HEK293 (cell line): Measurements from ENCODE around the gene SLC2A11.
A peak's percentile ranks its signal among the peaks of the same experiment; 100 is the strongest.

Experiments used
- CTCF ChIA-PET: fragments of 350-600 bp; formaldehyde crosslinking; extraction: SDS; loops from one replicate; lab custom pipeline; 2021; ENCODE audit warnings: antibody characterized with exemption; lab: Yijun Ruan, JAX
- POLR2A ChIA-PET: fragments of 300-600 bp; formaldehyde crosslinking; extraction: SDS; loops from one replicate; lab custom pipeline; 2020; ENCODE audit warnings: antibody characterized with exemption, inconsistent platforms; lab: Yijun Ruan, JAX
- H3K27ac ChIP-seq: fragments of 200-500 bp; sonication (Bioruptor generic); 2 replicates; pipeline ENCODE4 v1.5.1; 2014; ENCODE audit warnings: low read depth, low read length, control low read depth, inconsistent platforms; ENCODE audit errors: extremely low read depth
- H3K36me3 ChIP-seq, 2 experiments: fragments of 200-500 bp in 1 of 2; sonication (Bioruptor generic) in 1 of 2; 1 replicate in 1 of 2; 2 replicates in 1 of 2; pipeline ENCODE4 v1.5.1; 2014 to 2017; ENCODE audit warnings: inconsistent platforms in 2 of 2, low read length in 2 of 2; ENCODE audit not compliant: control insufficient read depth in 2 of 2, insufficient read depth in 1 of 2
- H3K4me1 ChIP-seq: fragments of 200-500 bp; sonication (Bioruptor generic); 2 replicates; pipeline ENCODE4 v1.5.1; 2014; ENCODE audit warnings: mild to moderate bottlenecking, low read length, inconsistent platforms; ENCODE audit not compliant: control insufficient read depth, insufficient read depth
- H3K4me3 ChIP-seq: 2 replicates; pipeline ENCODE4 v1.5.1; 2011; ENCODE audit warnings: low read depth, mild to moderate bottlenecking, control low read depth, low read length, moderate library complexity
- H3K9me3 ChIP-seq: fragments of 200-500 bp; sonication (Bioruptor generic); 2 replicates; pipeline ENCODE4 v1.5.1; 2014; ENCODE audit warnings: low read depth, low read length, inconsistent platforms; ENCODE audit not compliant: control insufficient read depth, insufficient read depth
- AEBP2 ChIP-seq: fragments of 450-650 bp; formaldehyde crosslinking; IDR thresholded peaks from 2 replicates; pipeline ENCODE4 v1.5.1; 2016; ENCODE audit warnings: missing biosample characterization, missing genetic modification characterization, borderline replicate concordance
- GFI1B ChIP-seq: fragments of 450-650 bp; formaldehyde crosslinking; IDR thresholded peaks from 2 replicates; pipeline ENCODE4 v1.5.1; 2016; ENCODE audit warnings: missing biosample characterization, missing genetic modification characterization
- PATZ1 ChIP-seq: fragments of 450-650 bp; formaldehyde crosslinking; IDR thresholded peaks from 2 replicates; pipeline ENCODE4 v1.5.1; 2016; ENCODE audit warnings: missing biosample characterization, missing genetic modification characterization
- REST ChIP-seq: fragments of 450-650 bp; formaldehyde crosslinking; IDR thresholded peaks from 2 replicates; pipeline ENCODE4 v1.5.1; 2016; ENCODE audit warnings: missing biosample characterization, missing genetic modification characterization
- SALL2 ChIP-seq: fragments of 450-650 bp; formaldehyde crosslinking; IDR thresholded peaks from 2 replicates; pipeline ENCODE4 v1.5.0; 2017; ENCODE audit warnings: missing biosample characterization, mild to moderate bottlenecking, missing genetic modification characterization, borderline replicate concordance
- SETDB1 ChIP-seq: IDR thresholded peaks from one replicate; pipeline ENCODE4 v1.6.1; 2017; ENCODE audit warnings: mild to moderate bottlenecking, low read length, moderate library complexity, mixed read lengths; ENCODE audit not compliant: insufficient read length
- YY1 ChIP-seq: fragments of 450-650 bp; formaldehyde crosslinking; IDR thresholded peaks from 2 replicates; pipeline ENCODE4 v1.5.1; 2018; ENCODE audit warnings: missing biosample characterization, missing genetic modification characterization
- ZNF112 ChIP-seq: fragments of 450-650 bp; formaldehyde crosslinking; IDR thresholded peaks from 2 replicates; pipeline ENCODE4 v1.5.0; 2017; ENCODE audit warnings: missing biosample characterization, missing genetic modification characterization
- ZNF18 ChIP-seq: fragments of 450-650 bp; formaldehyde crosslinking; IDR thresholded peaks from 2 replicates; pipeline ENCODE4 v1.5.1; 2016; ENCODE audit warnings: missing biosample characterization, missing genetic modification characterization
- ZNF239 ChIP-seq: fragments of 450-650 bp; formaldehyde crosslinking; IDR thresholded peaks from 2 replicates; pipeline ENCODE4 v1.5.1; 2016; ENCODE audit warnings: missing biosample characterization, missing genetic modification characterization
- ZNF292 ChIP-seq: fragments of 450-650 bp; formaldehyde crosslinking; IDR thresholded peaks from 2 replicates; pipeline ENCODE4 v1.5.1; 2016; ENCODE audit warnings: low read depth, missing biosample characterization, missing genetic modification characterization, borderline replicate concordance
- ZNF311 ChIP-seq: fragments of 450-650 bp; formaldehyde crosslinking; IDR thresholded peaks from 2 replicates; pipeline ENCODE4 v1.5.1; 2017; ENCODE audit warnings: missing biosample characterization, missing genetic modification characterization, borderline replicate concordance
- ZNF354C ChIP-seq: fragments of 450-650 bp; formaldehyde crosslinking; IDR thresholded peaks from 2 replicates; pipeline ENCODE4 v1.5.1; 2016; ENCODE audit warnings: missing biosample characterization, missing genetic modification characterization, low read depth, borderline replicate concordance
- ZNF366 ChIP-seq: fragments of 450-650 bp; formaldehyde crosslinking; conservative IDR thresholded peaks from 2 replicates; pipeline ENCODE4 v1.5.1; 2016; ENCODE audit warnings: missing biosample characterization, missing genetic modification characterization
- ZNF571 ChIP-seq: fragments of 450-650 bp; formaldehyde crosslinking; IDR thresholded peaks from 2 replicates; pipeline ENCODE4 v1.5.0; 2017; ENCODE audit warnings: missing biosample characterization, missing genetic modification characterization
- ZNF660 ChIP-seq: fragments of 450-650 bp; IDR thresholded peaks from 2 replicates; pipeline ENCODE4 v1.5.1; 2018; ENCODE audit warnings: missing biosample characterization, mild to moderate bottlenecking, missing genetic modification characterization
- TF ChIP-seq, protein P1 (sequence below): fragments of 450-650 bp; formaldehyde crosslinking; IDR thresholded peaks from 2 replicates; pipeline ENCODE4 v1.5.1; 2016; ENCODE audit warnings: missing biosample characterization, missing genetic modification characterization

SLC2A11 gene

DNA sequence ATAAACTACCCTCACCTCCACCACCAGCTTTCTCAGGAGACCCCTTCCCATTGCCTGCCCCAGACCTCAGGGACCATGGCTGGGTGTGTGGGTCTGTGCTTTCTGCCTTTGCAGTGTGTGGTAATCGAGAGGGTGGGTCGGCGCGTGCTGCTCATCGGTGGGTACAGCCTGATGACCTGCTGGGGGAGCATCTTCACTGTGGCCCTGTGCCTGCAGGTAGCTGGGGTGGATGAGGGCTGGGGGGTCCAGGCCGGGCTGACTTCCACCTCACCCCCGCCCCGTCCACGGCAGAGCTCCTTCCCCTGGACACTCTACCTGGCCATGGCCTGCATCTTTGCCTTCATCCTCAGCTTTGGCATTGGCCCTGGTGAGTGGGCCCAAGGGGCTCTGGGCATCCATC, 26.0 kb downstream of the SLC2A11 start (continued):
- TF ChIP-seq YY1 (no peak), ZNF18 (tag by site-specific recombination) (no peak)

DNA sequence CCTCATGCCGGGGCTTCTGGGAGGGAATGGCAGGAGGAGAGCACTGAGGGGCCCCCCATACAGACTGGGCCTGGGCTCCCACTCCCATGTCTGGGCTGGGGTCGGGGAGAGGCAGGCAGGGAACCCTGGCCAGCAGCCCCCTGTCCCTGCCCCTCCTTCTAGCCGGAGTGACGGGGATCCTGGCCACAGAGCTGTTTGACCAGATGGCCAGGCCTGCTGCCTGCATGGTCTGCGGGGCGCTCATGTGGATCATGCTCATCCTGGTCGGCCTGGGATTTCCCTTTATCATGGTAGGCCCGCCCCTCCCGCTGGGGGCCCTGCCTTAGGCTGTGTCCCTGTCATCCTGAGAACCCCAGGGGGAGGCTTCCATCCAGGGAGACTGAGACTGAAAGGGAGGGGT, 26.5 kb downstream of the SLC2A11 start:
- POLR2A ChIA-PET = no interaction called here
- CTCF ChIA-PET = interaction anchor here (1.2 to 3.5 kb wide), 2 partner anchors 9 to 22 kb away, joined by 3 to 16 read pairs; partner anchors contain the start of gene MIF

DNA sequence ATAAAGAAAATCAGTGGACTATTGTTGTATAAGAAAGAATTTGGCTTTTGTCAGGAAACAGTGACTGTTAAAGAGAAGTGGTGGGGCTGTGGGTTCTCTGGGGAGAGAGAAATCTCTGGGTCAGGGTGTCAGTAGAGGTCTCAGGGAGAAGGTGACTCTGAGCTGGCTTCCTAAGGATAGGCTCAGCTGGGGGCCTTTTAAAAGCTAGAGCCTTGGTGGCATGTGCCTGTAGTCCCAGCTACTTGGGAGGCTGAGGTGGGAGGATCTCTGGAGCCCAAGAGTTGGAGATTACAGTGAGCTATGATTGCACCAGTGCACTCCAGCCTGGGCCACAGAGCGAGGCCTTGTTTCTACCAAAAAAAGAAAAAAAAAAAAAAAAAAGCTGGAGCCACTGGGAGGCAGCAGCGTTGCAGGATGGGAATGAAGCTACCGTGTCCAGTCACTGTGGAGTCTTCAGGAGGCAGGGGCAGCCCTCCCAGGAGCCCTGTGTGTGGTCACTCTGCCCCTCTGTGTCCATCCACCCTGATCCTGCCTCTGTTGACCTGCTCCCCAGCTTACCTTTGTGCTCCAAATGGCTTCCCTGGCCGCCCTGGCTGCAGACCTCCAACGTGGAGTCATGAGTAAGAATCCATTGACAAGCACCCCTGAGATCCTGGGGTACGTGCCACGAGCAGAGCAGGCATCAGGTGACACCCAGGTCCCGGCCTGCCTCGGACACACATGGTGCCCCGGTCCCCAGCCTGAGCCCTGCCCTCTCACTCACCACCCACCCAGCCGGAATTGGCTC, 31.1 kb downstream of the SLC2A11 start:
- Histone ChIP-seq H3K4me1 (peaks cover 4% of the 10 kb centered on the region; the same call in 1 of the 2 replicates), H3K4me3 (no peak overlapping the region), H3K36me3 (no peaks in the 10 kb centered on the region), H3K27ac (no peak overlapping the region), H3K9me3 (no peaks in the 10 kb centered on the region)
- ChIA-PET POLR2A (interaction anchor here (0.5 to 1.8 kb wide), 8 partner anchors 16 to 1978 kb away, joined by 3 to 10 read pairs (median 6); partner anchors contain the start of gene SLC2A11), CTCF (interaction anchor here (0.5 to 2.9 kb wide), 15 partner anchors 10 to 617 kb away, joined by 3 to 9 read pairs (median 5); no protein-coding TSS in a partner anchor)
- TF ChIP-seq ZNF311 (tag by site-specific recombination) (no peak), ZNF571 (tag by site-specific recombination) (no peak), ZNF112 (tag by site-specific recombination) (no peak), ZNF239 (no peak), AEBP2 (no peak), GFI1B (tag by site-specific recombination) (no peak), ZNF354C (no peak), ZNF366 (tag by site-specific recombination) (no peak)
- TF ChIP-seq, protein P1, sequence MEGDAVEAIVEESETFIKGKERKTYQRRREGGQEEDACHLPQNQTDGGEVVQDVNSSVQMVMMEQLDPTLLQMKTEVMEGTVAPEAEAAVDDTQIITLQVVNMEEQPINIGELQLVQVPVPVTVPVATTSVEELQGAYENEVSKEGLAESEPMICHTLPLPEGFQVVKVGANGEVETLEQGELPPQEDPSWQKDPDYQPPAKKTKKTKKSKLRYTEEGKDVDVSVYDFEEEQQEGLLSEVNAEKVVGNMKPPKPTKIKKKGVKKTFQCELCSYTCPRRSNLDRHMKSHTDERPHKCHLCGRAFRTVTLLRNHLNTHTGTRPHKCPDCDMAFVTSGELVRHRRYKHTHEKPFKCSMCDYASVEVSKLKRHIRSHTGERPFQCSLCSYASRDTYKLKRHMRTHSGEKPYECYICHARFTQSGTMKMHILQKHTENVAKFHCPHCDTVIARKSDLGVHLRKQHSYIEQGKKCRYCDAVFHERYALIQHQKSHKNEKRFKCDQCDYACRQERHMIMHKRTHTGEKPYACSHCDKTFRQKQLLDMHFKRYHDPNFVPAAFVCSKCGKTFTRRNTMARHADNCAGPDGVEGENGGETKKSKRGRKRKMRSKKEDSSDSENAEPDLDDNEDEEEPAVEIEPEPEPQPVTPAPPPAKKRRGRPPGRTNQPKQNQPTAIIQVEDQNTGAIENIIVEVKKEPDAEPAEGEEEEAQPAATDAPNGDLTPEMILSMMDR (tag by site-specific recombination) = peak; percentile 78

More for the DNA sequence above, 26.5 kb downstream of the SLC2A11 start:
- Histone ChIP-seq H3K27ac (no peak overlapping the region), H3K4me1 (no peaks in the 10 kb centered on the region), H3K4me3 (no peak overlapping the region), H3K9me3 (no peaks in the 10 kb centered on the region), H3K36me3 (no peaks in the 10 kb centered on the region)
- no peak for TF ChIP-seq SALL2 (tag by site-specific recombination)
- TF ChIP-seq ZNF660 (tag by site-specific recombination) = no peak
- no peak for TF ChIP-seq ZNF292 (tag by site-specific recombination)
- no peak for TF ChIP-seq SETDB1
- no peak for TF ChIP-seq PATZ1 (tag by site-specific recombination)
- no peak for TF ChIP-seq REST (tag by site-specific recombination)
